H9 (cell line): ENCODE results near the gene FAM78B. TPM values are rescaled to one million over a fixed set of nuclear protein-coding genes. Genes with fewer than 3 reads are reported as not detected.

ENCODE experiments used
- DNase-seq: peaks from one replicate; pipeline ENCODE4 v3.0.0-alpha.2; 2017
- H2AFZ ChIP-seq: one replicate; pipeline ENCODE4 v1.6.1; 2013; ENCODE audit warnings: mild to moderate bottlenecking, low read length, control low read depth, moderate library complexity
- H2AK5ac ChIP-seq: 2 replicates; pipeline ENCODE4 v1.6.1; 2013; ENCODE audit warnings: low read length, control low read depth, mixed read lengths; ENCODE audit not compliant: insufficient read length
- H2BK120ac ChIP-seq: one replicate; pipeline ENCODE4 v1.6.1; 2013; ENCODE audit warnings: low read depth, mild to moderate bottlenecking, low read length, control low read depth, inconsistent platforms; ENCODE audit not compliant: poor library complexity, severe bottlenecking
- H2BK12ac ChIP-seq: 2 replicates; pipeline ENCODE4 v1.6.1; 2013; ENCODE audit warnings: low read length, control low read depth, mixed read lengths, low read depth; ENCODE audit not compliant: insufficient read length
- H2BK15ac ChIP-seq: 2 replicates; pipeline ENCODE4 v1.6.1; 2013; ENCODE audit warnings: low read depth, low read length, control low read depth
- H2BK20ac ChIP-seq: one replicate; pipeline ENCODE4 v1.6.1; 2013; ENCODE audit warnings: low read depth, mild to moderate bottlenecking, low read length, control low read depth, inconsistent platforms; ENCODE audit not compliant: poor library complexity, severe bottlenecking
- H2BK5ac ChIP-seq: 2 replicates; pipeline ENCODE4 v1.6.1; 2013; ENCODE audit warnings: low read length, control low read depth, mixed read lengths; ENCODE audit not compliant: insufficient read length
- H3K14ac ChIP-seq: 2 replicates; pipeline ENCODE4 v1.6.1; 2013; ENCODE audit warnings: low read length, control low read depth; ENCODE audit not compliant: insufficient read depth
- H3K18ac ChIP-seq: 2 replicates; pipeline ENCODE4 v1.6.1; 2013; ENCODE audit warnings: low read depth, mild to moderate bottlenecking, mixed read lengths, low read length, control low read depth; ENCODE audit not compliant: insufficient read length
- H3K23ac ChIP-seq: 2 replicates; pipeline ENCODE4 v1.6.1; 2013; ENCODE audit warnings: low read length, control low read depth, mixed read lengths, low read depth; ENCODE audit not compliant: insufficient read length
- H3K23me2 ChIP-seq: 2 replicates; pipeline ENCODE4 v1.6.1; 2013; ENCODE audit warnings: low read depth, mild to moderate bottlenecking, mixed read lengths, low read length, control low read depth; ENCODE audit not compliant: insufficient read length, poor library complexity, severe bottlenecking
- H3K27ac ChIP-seq: 2 replicates; pipeline ENCODE4 v1.5.1; 2013; ENCODE audit warnings: low read length, control low read depth, mixed read lengths, low read depth; ENCODE audit not compliant: insufficient read length
- H3K27me3 ChIP-seq: 2 replicates; pipeline ENCODE4 v1.6.1; 2013; ENCODE audit warnings: low read length, control low read depth, inconsistent platforms; ENCODE audit not compliant: insufficient read depth
- H3K4ac ChIP-seq: 2 replicates; pipeline ENCODE4 v1.6.1; 2013; ENCODE audit warnings: low read depth, mild to moderate bottlenecking, control low read depth, inconsistent platforms, low read length, moderate library complexity
- H3K4me1 ChIP-seq: 2 replicates; pipeline ENCODE4 v1.6.1; 2013; ENCODE audit warnings: low read length, control low read depth, inconsistent platforms; ENCODE audit not compliant: insufficient read depth
- H3K4me2 ChIP-seq: 2 replicates; pipeline ENCODE4 v1.6.1; 2013; ENCODE audit warnings: low read length, control low read depth, mixed read lengths; ENCODE audit not compliant: insufficient read length, insufficient read depth
- H3K56ac ChIP-seq: 2 replicates; pipeline ENCODE4 v1.6.1; 2013; ENCODE audit warnings: low read depth, mild to moderate bottlenecking, mixed read lengths, low read length, control low read depth; ENCODE audit not compliant: insufficient read length
- H3K79me1 ChIP-seq: 2 replicates; pipeline ENCODE4 v1.6.1; 2013; ENCODE audit warnings: low read depth, mild to moderate bottlenecking, moderate library complexity, low read length, control low read depth, inconsistent platforms; ENCODE audit not compliant: insufficient read depth, poor library complexity, severe bottlenecking
- H3K79me2 ChIP-seq: 2 replicates; pipeline ENCODE4 v1.6.1; 2013; ENCODE audit warnings: low read length, control low read depth, inconsistent platforms; ENCODE audit not compliant: insufficient read depth
- H3K9ac ChIP-seq: 2 replicates; pipeline ENCODE4 v1.6.1; 2013; ENCODE audit warnings: low read length, control low read depth, mixed read lengths; ENCODE audit not compliant: insufficient read length; ENCODE audit errors: extremely low read depth
- H3K9me3 ChIP-seq: one replicate; pipeline ENCODE4 v1.6.1; 2013; ENCODE audit warnings: low read depth, low read length, inconsistent platforms; ENCODE audit not compliant: control insufficient read depth
- H3T11ph ChIP-seq: one replicate; pipeline ENCODE4 v1.6.1; 2013; ENCODE audit warnings: mild to moderate bottlenecking, low read length, control low read depth, inconsistent platforms
- H4K20me1 ChIP-seq: one replicate; pipeline ENCODE4 v1.6.1; 2013; ENCODE audit not compliant: control insufficient read depth, insufficient read length, insufficient read depth
- H4K5ac ChIP-seq: 2 replicates; pipeline ENCODE4 v1.6.1; 2013; ENCODE audit warnings: low read depth, mild to moderate bottlenecking, mixed read lengths, low read length, control low read depth; ENCODE audit not compliant: insufficient read length
- H4K8ac ChIP-seq: replicated peaks from 2 replicates; pipeline ENCODE4 v1.6.1; 2013; ENCODE audit warnings: low read length, control low read depth, mixed read lengths, low read depth; ENCODE audit not compliant: insufficient read length
- H4K91ac ChIP-seq: 2 replicates; pipeline ENCODE4 v1.6.1; 2013; ENCODE audit warnings: low read depth, mild to moderate bottlenecking, moderate library complexity, mixed read lengths, low read length, control low read depth; ENCODE audit not compliant: insufficient read length
- H3K27ac Mint-ChIP-seq, 3 experiments: 2 replicates in 2 of 3; 3 replicates in 1 of 3; pipeline ENCODE4 v1.8.0; 2020 to 2021; ENCODE audit warnings: mixed read lengths in 3 of 3, mild to moderate bottlenecking in 1 of 3, moderate library complexity in 1 of 3
- H3K27me3 Mint-ChIP-seq: 2 replicates; pipeline ENCODE4 v1.8.0; 2021; ENCODE audit warnings: low read depth, mild to moderate bottlenecking, moderate library complexity, mixed read lengths
- H3K36me3 Mint-ChIP-seq, 3 experiments: 2 replicates in 2 of 3; 3 replicates in 1 of 3; pipeline ENCODE4 v1.8.0; 2020 to 2021; ENCODE audit warnings: low read depth in 3 of 3, mixed read lengths in 3 of 3; ENCODE audit not compliant: insufficient read depth in 1 of 3
- H3K4me1 Mint-ChIP-seq, 2 experiments: 2 replicates each; pipeline ENCODE4 v1.8.0; 2020; ENCODE audit warnings: mixed read lengths in 2 of 2
- H3K4me3 Mint-ChIP-seq, 2 experiments: 2 replicates in 1 of 2; 3 replicates in 1 of 2; pipeline ENCODE4 v1.8.0; 2020 to 2021; ENCODE audit warnings: mild to moderate bottlenecking in 2 of 2, mixed read lengths in 2 of 2, moderate library complexity in 1 of 2
- H3K9me3 Mint-ChIP-seq, 2 experiments: 2 replicates in 1 of 2; 3 replicates in 1 of 2; pipeline ENCODE4 v1.8.0; 2020; ENCODE audit warnings: mild to moderate bottlenecking in 2 of 2, mixed read lengths in 2 of 2, moderate library complexity in 1 of 2
- WGBS: extraction: QIAGEN DNeasy Blood & Tissue Kit; methylation state at CpG from one replicate; pipeline ENCODE4 v1.1.7; 2013; ENCODE audit warnings: missing lambda C conversion rate, low lambda C conversion rate, mixed read lengths; ENCODE audit not compliant: insufficient read length; ENCODE audit errors: extremely low coverage; 5-methylcytosine and 5-hydroxymethylcytosine counted together
- total RNA-seq: library from RNA; stranded (reverse); gene quantifications from 2 replicates; pipeline ENCODE4 v1.2.1, GENCODE V29; 2021
- TF ChIP-seq, protein P1 (sequence below): fragments of 200-600 bp; sonication (generic); conservative IDR thresholded peaks from 3 replicates; pipeline ENCODE4 v1.8.0; 2021; ENCODE audit warnings: antibody characterized with exemption, mild to moderate bottlenecking

Gene FAM78B
- total RNA-seq, 1 experiment from 2014 or later, result 2.3 TPM

DNA sequence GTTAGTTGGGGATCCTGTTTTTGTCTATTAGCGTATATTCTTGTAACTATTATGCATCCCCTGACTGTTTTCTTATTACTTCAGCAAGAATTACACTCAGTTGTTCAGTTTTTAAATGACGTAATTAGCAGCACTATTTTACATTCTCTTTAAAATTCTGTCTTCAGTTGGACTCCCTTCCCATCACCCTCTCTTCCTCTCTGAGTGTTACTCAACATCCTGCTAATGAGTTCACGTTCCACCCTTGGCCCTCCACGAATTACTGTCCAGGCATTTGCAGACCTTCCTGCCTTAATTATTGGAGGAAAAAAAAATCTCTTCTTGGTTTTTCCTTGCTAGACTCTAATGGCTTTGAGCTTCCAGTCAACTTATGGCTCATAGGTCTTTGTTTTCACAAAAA lies 23.6 kb upstream of the FAM78B start:
- H3K79me1 ChIP-seq, result no peaks in the 10 kb centered on the region
- H3K9me3 ChIP-seq, result no peaks in the 10 kb centered on the region
- TF ChIP-seq, protein P1, sequence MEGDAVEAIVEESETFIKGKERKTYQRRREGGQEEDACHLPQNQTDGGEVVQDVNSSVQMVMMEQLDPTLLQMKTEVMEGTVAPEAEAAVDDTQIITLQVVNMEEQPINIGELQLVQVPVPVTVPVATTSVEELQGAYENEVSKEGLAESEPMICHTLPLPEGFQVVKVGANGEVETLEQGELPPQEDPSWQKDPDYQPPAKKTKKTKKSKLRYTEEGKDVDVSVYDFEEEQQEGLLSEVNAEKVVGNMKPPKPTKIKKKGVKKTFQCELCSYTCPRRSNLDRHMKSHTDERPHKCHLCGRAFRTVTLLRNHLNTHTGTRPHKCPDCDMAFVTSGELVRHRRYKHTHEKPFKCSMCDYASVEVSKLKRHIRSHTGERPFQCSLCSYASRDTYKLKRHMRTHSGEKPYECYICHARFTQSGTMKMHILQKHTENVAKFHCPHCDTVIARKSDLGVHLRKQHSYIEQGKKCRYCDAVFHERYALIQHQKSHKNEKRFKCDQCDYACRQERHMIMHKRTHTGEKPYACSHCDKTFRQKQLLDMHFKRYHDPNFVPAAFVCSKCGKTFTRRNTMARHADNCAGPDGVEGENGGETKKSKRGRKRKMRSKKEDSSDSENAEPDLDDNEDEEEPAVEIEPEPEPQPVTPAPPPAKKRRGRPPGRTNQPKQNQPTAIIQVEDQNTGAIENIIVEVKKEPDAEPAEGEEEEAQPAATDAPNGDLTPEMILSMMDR, result no peak
- no peaks in the 10 kb centered on the region for H3K23me2 ChIP-seq
- H3K4me2 ChIP-seq, result no peak overlapping the region
- H3K4me1 Mint-ChIP-seq, result peaks cover 4% of the 10 kb centered on the region in 2 experiments
- no peak overlapping the region for H4K5ac ChIP-seq
- H2BK12ac ChIP-seq, result no peak overlapping the region
- no peaks in the 10 kb centered on the region; the same call in 1 of the 2 replicates for H3K27me3 Mint-ChIP-seq
- H4K20me1 ChIP-seq, result no peaks in the 10 kb centered on the region
- no peak for DNase-seq
- H3T11ph ChIP-seq, result no peak overlapping the region
- H2BK20ac ChIP-seq, result no peak overlapping the region
- H2BK15ac ChIP-seq, result no peak overlapping the region
- no peak overlapping the region for H2AK5ac ChIP-seq
- H3K23ac ChIP-seq, result no peak overlapping the region
- H3K79me2 ChIP-seq, result no peaks in the 10 kb centered on the region
- no peak overlapping the region for H2BK5ac ChIP-seq
- no peak overlapping the region for H3K4ac ChIP-seq
- no CpG with 5 or more reads among the region's 4 CpGs for WGBS
- no peak overlapping the region for H2BK120ac ChIP-seq
- no peak overlapping the region for H3K18ac ChIP-seq
- H3K27ac Mint-ChIP-seq, result no peak overlapping the region
- H4K91ac ChIP-seq, result no peak overlapping the region
- no peak overlapping the region for H3K27ac ChIP-seq
- no peaks in the 10 kb centered on the region for H3K36me3 Mint-ChIP-seq
- no peaks in the 10 kb centered on the region; the same call in 1 of the 2 replicates for H3K4me1 ChIP-seq
- H3K27me3 ChIP-seq, result no peaks in the 10 kb centered on the region
- no peak overlapping the region for H3K4me3 Mint-ChIP-seq
- H4K8ac ChIP-seq, result no peak overlapping the region
- no peak overlapping the region for H3K14ac ChIP-seq
- H2AFZ ChIP-seq, result no peak overlapping the region
- H3K9me3 Mint-ChIP-seq, result no peaks in the 10 kb centered on the region
- no peak overlapping the region for H3K56ac ChIP-seq
- no peak overlapping the region for H3K9ac ChIP-seq
